Panc1 (cell line): ENCODE results near the gene CEP131. TPM values are rescaled to one million over a fixed set of nuclear protein-coding genes. Genes with fewer than 3 reads are reported as not detected.

Experiments used
- ATAC-seq: fragments of 200-7000 bp; cut with Tn5 transposase; 2 replicates; pipeline ENCODE4 v1.9.1; 2020; ENCODE audit warnings: mild to moderate bottlenecking, moderate library complexity
- BruUV-seq: library from RNA; stranded (reverse); fragments of 400-500 nt; replicated peaks from 2 replicates; lab custom pipeline; 2021; lab: Mats Ljungman, UMichigan
- CTCF ChIA-PET: fragments of 300-600 bp; sonication (Branson Sonifier 250); formaldehyde crosslinking; loops from one replicate; lab custom pipeline; 2022; ENCODE audit warnings: antibody characterized with exemption; lab: Charles Lee
- POLR2A ChIA-PET: fragments of 300-600 bp; sonication (Branson Sonifier 250); formaldehyde crosslinking; loops from one replicate; lab custom pipeline; 2022; ENCODE audit warnings: antibody characterized with exemption; lab: Charles Lee
- DNase-seq: peaks from one replicate; pipeline ENCODE4 v3.0.0-alpha.2; 2010; ENCODE audit warnings: low read depth, low spot score
- H3K27ac ChIP-seq: 2 replicates; pipeline ENCODE4 v1.5.1; 2011; ENCODE audit warnings: mild to moderate bottlenecking, low read length, inconsistent platforms
- H3K27me3 ChIP-seq: fragments of 200-500 bp; sonication (Bioruptor generic); 2 replicates; pipeline ENCODE4 v1.6.0; 2014; ENCODE audit warnings: low read length, inconsistent platforms; ENCODE audit not compliant: control insufficient read depth, insufficient read depth
- H3K36me3 ChIP-seq: fragments of 200-500 bp; sonication (Bioruptor generic); 2 replicates; pipeline ENCODE4 v1.5.1; 2014; ENCODE audit warnings: inconsistent platforms, mild to moderate bottlenecking, low read length, moderate library complexity; ENCODE audit not compliant: control insufficient read depth, insufficient read depth
- H3K4me1 ChIP-seq: 2 replicates; pipeline ENCODE4 v1.5.1; 2011; ENCODE audit warnings: inconsistent platforms, mild to moderate bottlenecking, low read length, moderate library complexity; ENCODE audit not compliant: control insufficient read depth, insufficient read depth
- H3K4me3 ChIP-seq, 2 experiments: 2 replicates each; pipeline ENCODE4 v1.5.1; 2011 to 2012; ENCODE audit warnings: low read depth in 2 of 2, low read length in 2 of 2, mild to moderate bottlenecking in 2 of 2, inconsistent platforms in 1 of 2, moderate library complexity in 1 of 2
- H3K9me3 ChIP-seq: fragments of 200-500 bp; sonication (Bioruptor generic); 2 replicates; pipeline ENCODE4 v1.5.1; 2014; ENCODE audit warnings: low read depth, mild to moderate bottlenecking, inconsistent platforms, low read length, moderate library complexity; ENCODE audit not compliant: control insufficient read depth, insufficient read depth
- CTCF ChIP-seq: fragments of 450-650 bp; IDR thresholded peaks from 2 replicates; pipeline ENCODE4 v1.5.1; 2017; ENCODE audit warnings: mild to moderate bottlenecking
- POLR2AphosphoS5 ChIP-seq: IDR thresholded peaks from 2 replicates; pipeline ENCODE4 v1.6.1; 2012; ENCODE audit warnings: mild to moderate bottlenecking, low read depth, low read length, moderate library complexity
- REST ChIP-seq, 2 experiments: IDR thresholded peaks; 2 replicates each; pipeline ENCODE4 v1.6.1; 2011 to 2012; ENCODE audit warnings: low read depth in 2 of 2, control low read depth in 1 of 2, low read length in 1 of 2, mild to moderate bottlenecking in 1 of 2, moderate library complexity in 1 of 2; ENCODE audit not compliant: insufficient read depth in 1 of 2
- SIN3A ChIP-seq: IDR thresholded peaks from 2 replicates; pipeline ENCODE4 v1.6.1; 2012; ENCODE audit warnings: low read depth, mild to moderate bottlenecking, low read length, moderate library complexity, borderline replicate concordance; ENCODE audit not compliant: insufficient read depth
- TCF7L2 ChIP-seq: IDR thresholded peaks from 2 replicates; pipeline ENCODE4 v1.6.1; 2011; ENCODE audit warnings: mild to moderate bottlenecking, low read depth, low read length, inconsistent platforms
- in situ Hi-C: cut with HindIII; loops from 2 replicates; pipeline ENCODE4 v1.10.0; 2016; ENCODE audit warnings: low sequenced_read_pairs, low pct_unique_long_range_greater_than_20kb
- intact Hi-C: fragments of 100-400 bp; cut with micrococcal nuclease; formaldehyde crosslinking; loops from one replicate; pipeline ENCODE4 v1.10.0; 2022; ENCODE audit not compliant: unreplicated experiment
- total RNA-seq: library from RNA; stranded (reverse); gene quantifications from one replicate; pipeline ENCODE4 v1.2.1, GENCODE V29; 2021; ENCODE audit not compliant: unreplicated experiment

The CEP131 gene
- total RNA-seq, 1 experiment from 2014 or later: 26.0 TPM

- no peaks in the 10 kb centered on the region for H3K36me3 ChIP-seq
- ChIA-PET CTCF (no interaction called here), POLR2A (no interaction called here)
- ATAC-seq (no peak), DNase-seq (no peak)
- no peak overlapping the region for H3K4me3 ChIP-seq
- in situ Hi-C loops (no loop called here), intact Hi-C loops (loop anchor here (5.0 kb wide), 1 partner anchor 39 kb away; no protein-coding TSS in a partner anchor)
- H3K4me1 ChIP-seq: no peaks in the 10 kb centered on the region; the same call in 1 of the 2 replicates
- H3K27ac ChIP-seq: no peak overlapping the region
- BruUV-seq: no TSS peak
- TF ChIP-seq REST (IDR thresholded peaks at IDR 0.05; ENCODE audit: insufficient read depth in 1 of 2, low read depth in 2 of 2, low read length in 1 of 2) (no peak), POLR2AphosphoS5 (no peak), TCF7L2 (no peak), CTCF (no peak), SIN3A (no peak)
- no peaks in the 10 kb centered on the region for H3K27me3 ChIP-seq
- H3K9me3 ChIP-seq: no peaks in the 10 kb centered on the region
Observed at GRCh38 chr17:81180836-81181810, 41.6 kb downstream of the CEP131 start.

- no peaks in the 10 kb centered on the region; the same call in 1 of the 2 replicates for H3K4me1 ChIP-seq
- intact Hi-C loops (loop anchor here (5.0 kb wide), 1 partner anchor 38 kb away; no protein-coding TSS in a partner anchor), in situ Hi-C loops (no loop called here)
- ChIA-PET POLR2A (no interaction called here), CTCF (interaction anchor here (0.5 to 0.6 kb wide), 2 partner anchors 32 to 65 kb away, joined by 3 to 10 read pairs; no protein-coding TSS in a partner anchor)
- H3K9me3 ChIP-seq: no peaks in the 10 kb centered on the region
- TF ChIP-seq REST (IDR thresholded peaks at IDR 0.05; ENCODE audit: insufficient read depth in 1 of 2, low read depth in 2 of 2, low read length in 1 of 2) (no peak), CTCF (no peak), SIN3A (no peak), TCF7L2 (no peak), POLR2AphosphoS5 (no peak)
- ATAC-seq (no peak), DNase-seq (no peak)
- H3K27ac ChIP-seq: no peak overlapping the region
- H3K27me3 ChIP-seq: no peaks in the 10 kb centered on the region
- no TSS peak for BruUV-seq
- no peak overlapping the region for H3K4me3 ChIP-seq
- no peaks in the 10 kb centered on the region for H3K36me3 ChIP-seq
Observed at GRCh38 chr17:81179861-81180260, 42.9 kb downstream of the CEP131 start.
